B cell (primary cell): ENCODE results near the gene GPR146. TPM values are rescaled to one million over a fixed set of nuclear protein-coding genes. Genes with fewer than 3 reads are reported as not detected.

Experiments
- ATAC-seq: fragments of 200-7000 bp; cut with Tn5 transposase; one replicate; pipeline ENCODE4 v1.10.0; 2021; ENCODE audit warnings: low read depth, mild to moderate bottlenecking, moderate number of reproducible peaks, moderate library complexity
- CTCF ChIA-PET: fragments of 350-600 bp; sonication (Branson Sonifier 250); formaldehyde crosslinking; loops from one replicate; lab custom pipeline; 2021; ENCODE audit warnings: antibody characterized with exemption, inconsistent platforms; lab: Charles Lee
- POLR2A ChIA-PET: fragments of 350-600 bp; sonication (Branson Sonifier 250); formaldehyde crosslinking; loops from one replicate; lab custom pipeline; 2021; ENCODE audit warnings: antibody characterized with exemption; lab: Charles Lee
- DNase-seq: peaks from one replicate; pipeline ENCODE4 v3.0.0; 2013
- H2AFZ ChIP-seq: 2 replicates; pipeline ENCODE4 v1.6.1; 2012; ENCODE audit warnings: mild to moderate bottlenecking, low read depth, low read length; ENCODE audit not compliant: insufficient read depth, poor library complexity, severe bottlenecking
- H3K27ac ChIP-seq, 2 donors: 1 replicate in 1 of 2; 2 replicates in 1 of 2; pipeline ENCODE4 v1.5.1; 2012 to 2013; ENCODE audit warnings: low read length in 2 of 2, mild to moderate bottlenecking in 2 of 2, moderate library complexity in 1 of 2
- H3K27me3 ChIP-seq, 4 experiments: fragments of 200-600 bp in 1 of 4; sonication (generic) in 1 of 4; replicated peaks in 1 of 4; 1 replicate in 2 of 4; 2 replicates in 2 of 4; pipeline versions ENCODE4 v1.6.1 to v1.7.0; 2013 to 2016; ENCODE audit warnings: low read length in 3 of 4, mild to moderate bottlenecking in 2 of 4, mixed read lengths in 1 of 4, moderate library complexity in 1 of 4; ENCODE audit not compliant: insufficient read depth in 4 of 4, control insufficient read depth in 3 of 4; ENCODE audit errors: control extremely low read depth in 1 of 4
- H3K36me3 ChIP-seq, 2 experiments: replicated peaks in 1 of 2; 1 replicate in 1 of 2; 2 replicates in 1 of 2; pipeline versions ENCODE4 v1.6.1 to v1.7.1; 2013; ENCODE audit warnings: low read length in 1 of 2; ENCODE audit not compliant: insufficient read depth in 2 of 2, control insufficient read depth in 1 of 2; ENCODE audit errors: control extremely low read depth in 1 of 2, extremely low read depth in 1 of 2
- H3K4me1 ChIP-seq, 2 donors: fragments of 200-600 bp in 1 of 2; sonication (generic) in 1 of 2; 1 replicate in 1 of 2; 2 replicates in 1 of 2; pipeline versions ENCODE4 v1.5.1 to v1.6.1; 2013 to 2017; ENCODE audit warnings: low read length in 2 of 2; ENCODE audit not compliant: control insufficient read depth in 2 of 2, insufficient read depth in 2 of 2
- H3K4me2 ChIP-seq: replicated peaks from 2 replicates; pipeline ENCODE3; 2012; ENCODE audit warnings: mild to moderate bottlenecking, low read depth, low read length; ENCODE audit not compliant: poor library complexity, severe bottlenecking
- H3K4me3 ChIP-seq, 5 experiments: fragments of 200-600 bp in 1 of 5; sonication (generic) in 1 of 5; 1 replicate in 3 of 5; 2 replicates in 2 of 5; pipeline versions ENCODE4 v1.5.1 to v1.7.0; 2011 to 2016; ENCODE audit warnings: low read length in 4 of 5, mild to moderate bottlenecking in 4 of 5, low read depth in 2 of 5, control low read depth in 1 of 5, moderate library complexity in 1 of 5; ENCODE audit not compliant: insufficient read depth in 1 of 5; ENCODE audit errors: control extremely low read depth in 1 of 5, extremely low read depth in 1 of 5
- H3K79me2 ChIP-seq: fragments of 200-600 bp; sonication (generic); one replicate; pipeline ENCODE4 v1.6.0; 2016; ENCODE audit warnings: low read length; ENCODE audit not compliant: control insufficient read depth, insufficient read depth
- H3K9ac ChIP-seq: fragments of 200-600 bp; sonication (generic); 2 replicates; pipeline ENCODE4 v1.6.1; 2017; ENCODE audit warnings: mild to moderate bottlenecking, low read length, moderate library complexity
- H3K9me3 ChIP-seq, 3 donors: one replicate each; pipeline versions ENCODE4 v1.6.1 to v1.7.1; 2013; ENCODE audit warnings: low read length in 2 of 3; ENCODE audit not compliant: control insufficient read depth in 2 of 3, insufficient read depth in 1 of 3; ENCODE audit errors: control extremely low read depth in 1 of 3
- H4K20me1 ChIP-seq: 2 replicates; pipeline ENCODE4 v1.6.0; 2012; ENCODE audit warnings: mild to moderate bottlenecking, low read length; ENCODE audit not compliant: insufficient read depth, control insufficient read depth, poor library complexity, severe bottlenecking
- H3K27ac Mint-ChIP-seq: one replicate; pipeline ENCODE4 v1.8.0; 2021; ENCODE audit warnings: mixed read lengths
- H3K27me3 Mint-ChIP-seq: one replicate; pipeline ENCODE4 v1.8.0; 2021; ENCODE audit warnings: mixed read lengths
- H3K4me1 Mint-ChIP-seq: one replicate; pipeline ENCODE4 v1.8.0; 2021; ENCODE audit warnings: mixed read lengths
- H3K4me3 Mint-ChIP-seq: one replicate; pipeline ENCODE4 v1.8.0; 2021; ENCODE audit warnings: mixed read lengths
- H3K9me3 Mint-ChIP-seq: one replicate; pipeline ENCODE4 v1.8.0; 2022; ENCODE audit warnings: mixed read lengths; ENCODE audit not compliant: insufficient read depth
- CTCF ChIP-seq: fragments of 200-600 bp; IDR thresholded peaks from one replicate; pipeline ENCODE4 v1.8.0; 2022; ENCODE audit warnings: antibody characterized with exemption, mild to moderate bottlenecking
- EZH2 ChIP-seq: IDR thresholded peaks from 2 replicates; pipeline ENCODE4 v1.6.1; 2012; ENCODE audit warnings: borderline replicate concordance, low read depth, mild to moderate bottlenecking, moderate library complexity, low read length; ENCODE audit not compliant: insufficient read depth, poor library complexity, severe bottlenecking
- WGBS: methylation state at CpG from one replicate; pipeline ENCODE4 v1.1.5; 2013; ENCODE audit warnings: missing lambda C conversion rate; ENCODE audit not compliant: insufficient coverage; 5-methylcytosine and 5-hydroxymethylcytosine counted together
- intact Hi-C: fragments of 100-400 bp; cut with micrococcal nuclease; formaldehyde crosslinking; loops from one replicate; pipeline ENCODE4 v1.10.0; 2022
- polyA plus RNA-seq: library from polyadenylated mRNA; depleted of rRNA; stranded (reverse); fragments of >200 nt; gene quantifications from 2 replicates; pipeline ENCODE4 v1.2.3, GENCODE V29; 2012
- total RNA-seq, 2 donors: library from RNA; stranded (reverse); fragments of 120-200 nt in 1 of 2; gene quantifications; 1 replicate in 1 of 2; 2 replicates in 1 of 2; pipeline versions ENCODE4 v1.2.3 to v1.2.4, GENCODE V29; 2013 to 2022

GPR146 gene
- total and polyA plus RNA-seq, 2 donors (not counting 1 experiment from before 2014, with no cell fraction given) = 4.2 to 45.4 TPM

GRCh38 chr7:999149-999879, 45.0 kb upstream of the GPR146 start:
- no peak overlapping the region for H3K4me3 Mint-ChIP-seq
- H3K27me3 Mint-ChIP-seq = no peaks in the 10 kb centered on the region
- H3K4me1 Mint-ChIP-seq = peaks cover 29% of the 10 kb centered on the region
- Histone ChIP-seq H4K20me1 (peaks cover 6% of the 10 kb centered on the region), H3K4me3 (no peak overlapping the region), H3K9me3 (no peaks in the 10 kb centered on the region), H3K4me2 (no peak overlapping the region), H3K9ac (no peak overlapping the region), H3K27ac (no peak overlapping the region), H3K36me3 (peaks cover 0 to 11% of the 10 kb centered on the region in 2 experiments), H3K79me2 (no peaks in the 10 kb centered on the region), H3K4me1 (peaks cover 5 to 20% of the 10 kb centered on the region in 2 donors), H3K27me3 (no peaks in the 10 kb centered on the region), H2AFZ (no peak overlapping the region)
- 92% methylated on average over 22 of the region's 28 CpGs for whole genome bisulfite sequencing
- TF ChIP-seq CTCF (no peak), EZH2 (no peak)
- DNase-seq (no peak), ATAC-seq (no peak)
- intact Hi-C loops = no loop called here
- ChIA-PET POLR2A (interaction anchor here (1.3 to 2.4 kb wide), 3 partner anchors 19 to 61 kb away, joined by 4 to 7 read pairs (median 4); no protein-coding TSS in a partner anchor), CTCF (interaction anchor here (0.6 to 10.9 kb wide), 4 partner anchors 45 to 177 kb away, joined by 3 to 496 read pairs (median 4); partner anchors contain the start of gene GPR146)
- no peaks in the 10 kb centered on the region for H3K9me3 Mint-ChIP-seq
- peak overlapping the region; percentile 59 for H3K27ac Mint-ChIP-seq
